Measurements from ENCODE around the gene ATRNL1. TPM values are rescaled to one million over a fixed set of nuclear protein-coding genes. Genes with fewer than 3 reads are reported as not detected.

ATRNL1 gene
- total and polyA plus RNA-seq, 2 experiments from 2014 or later = 4.8 to 29.7 TPM

DNA sequence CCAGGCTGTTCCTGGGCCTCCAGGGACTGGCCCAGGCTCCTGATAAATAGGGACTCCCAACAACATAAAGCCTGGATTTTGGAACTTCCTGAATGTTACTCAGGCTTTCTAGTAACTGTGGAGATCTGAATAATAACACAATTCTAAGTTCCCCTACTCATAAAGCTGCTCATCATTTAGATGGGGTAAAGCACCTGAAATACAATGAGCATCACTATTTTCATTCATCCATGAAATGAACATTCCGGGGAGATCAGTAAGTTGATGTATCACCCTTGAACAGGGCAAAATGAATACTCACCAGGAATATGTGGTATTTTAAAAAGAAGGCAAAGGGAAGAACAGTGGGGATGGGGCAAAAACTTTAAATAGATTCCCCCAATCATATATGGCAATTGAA is 48.3 kb upstream of the ATRNL1 start:
- Mint-ChIP-seq H3K27me3 (ENCODE audit: insufficient read depth, low read depth, poor library complexity) (peaks cover 3% of the 10 kb centered on the region), H3K36me3 (ENCODE audit: low read depth) (peaks cover 2% of the 10 kb centered on the region; the same call in 1 of the 3 replicates)
- 0 out of 2 replicates have a peak, but pooled peaks cover 2% of the 10 kb centered on the region for H3K9me2 ChIP-seq (ENCODE audit: insufficient read depth)

More for the DNA sequence above, 48.3 kb upstream of the ATRNL1 start:
- no peaks in the 10 kb centered on the region; the same call in 1 of the 2 replicates for H3K36me3 ChIP-seq (ENCODE audit: insufficient read depth)
- no peaks in the 10 kb centered on the region for H3K27me3 ChIP-seq (ENCODE audit: insufficient read depth)
- no peaks in the 10 kb centered on the region; the same call in 1 of the 2 replicates for H3K4me1 ChIP-seq (ENCODE audit: insufficient read depth)
- no peak overlapping the region for H3K4me3 ChIP-seq
- H3K4me2 ChIP-seq = no peak overlapping the region
- no peak overlapping the region for H3K27ac Mint-ChIP-seq
- H3K4me1 Mint-ChIP-seq = peaks cover 8% of the 10 kb centered on the region
- no peaks in the 10 kb centered on the region for H3K79me2 ChIP-seq (replicated peaks; ENCODE audit: insufficient read depth)
- DNase-seq (ENCODE audit: low spot score) (no peak), ATAC-seq (no peak)
- no peaks in the 10 kb centered on the region for H4K20me1 ChIP-seq (replicated peaks; ENCODE audit: insufficient read depth)
- H3F3A ChIP-seq (replicated peaks; ENCODE audit: low read depth) = no peaks in the 10 kb centered on the region
- no peak overlapping the region for H3K4me3 Mint-ChIP-seq
- H3K9me3 Mint-ChIP-seq = no peaks in the 10 kb centered on the region; the same call in 2 of the 3 replicates
- H2AFZ ChIP-seq = no peak overlapping the region
- H3K27ac ChIP-seq (ENCODE audit: low read depth) = no peak overlapping the region
- TF ChIP-seq CREB1 (CRISPR knock-in tag; IDR thresholded peaks at IDR 0.05; ENCODE audit: low read depth) (no peak), ZNF114 (CRISPR knock-in tag; IDR thresholded peaks at IDR 0.05) (no peak), POLR2AphosphoS5 (IDR thresholded peaks at IDR 0.05; ENCODE audit: low read depth) (no peak), EZH2phosphoT487 (IDR thresholded peaks at IDR 0.05; ENCODE audit: unreplicated experiment) (no peak), REST (IDR thresholded peaks at IDR 0.05; ENCODE audit: unreplicated experiment) (no peak), NANOG (IDR thresholded peaks at IDR 0.05; ENCODE audit: borderline replicate concordance) (no peak), CTCF (conservative IDR thresholded peaks at IDR 0.05; ENCODE audit: low read depth in 2 of 2) (no peak), EZH2 (IDR thresholded peaks at IDR 0.05; ENCODE audit: low read depth, unreplicated experiment) (no peak), JUNB (IDR thresholded peaks at IDR 0.05; ENCODE audit: unreplicated experiment) (no peak), ZNF462 (CRISPR knock-in tag; IDR thresholded peaks at IDR 0.05) (no peak), ZNF331 (CRISPR knock-in tag; IDR thresholded peaks at IDR 0.05; ENCODE audit: low read depth) (no peak), STAT1 (IDR thresholded peaks at IDR 0.05; ENCODE audit: unreplicated experiment) (no peak)
- TF ChIP-seq, protein P1, sequence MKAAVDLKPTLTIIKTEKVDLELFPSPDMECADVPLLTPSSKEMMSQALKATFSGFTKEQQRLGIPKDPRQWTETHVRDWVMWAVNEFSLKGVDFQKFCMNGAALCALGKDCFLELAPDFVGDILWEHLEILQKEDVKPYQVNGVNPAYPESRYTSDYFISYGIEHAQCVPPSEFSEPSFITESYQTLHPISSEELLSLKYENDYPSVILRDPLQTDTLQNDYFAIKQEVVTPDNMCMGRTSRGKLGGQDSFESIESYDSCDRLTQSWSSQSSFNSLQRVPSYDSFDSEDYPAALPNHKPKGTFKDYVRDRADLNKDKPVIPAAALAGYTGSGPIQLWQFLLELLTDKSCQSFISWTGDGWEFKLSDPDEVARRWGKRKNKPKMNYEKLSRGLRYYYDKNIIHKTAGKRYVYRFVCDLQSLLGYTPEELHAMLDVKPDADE (IDR thresholded peaks at IDR 0.05) = no peak

Measured in GM23338 (cell line).